Nephron progenitor cell (in vitro differentiated cells): Measurements from ENCODE around the gene MTM1.

Experiments
- DNase-seq: peaks from one replicate; pipeline ENCODE4 v3.0.0; 2021
- H3K27ac Mint-ChIP-seq: 2 replicates; pipeline ENCODE4 v1.8.0; 2021; ENCODE audit warnings: mild to moderate bottlenecking, moderate library complexity, mixed read lengths
- H3K27me3 Mint-ChIP-seq: 2 replicates; pipeline ENCODE4 v1.8.0; 2021; ENCODE audit warnings: mild to moderate bottlenecking, low read depth, mixed read lengths; ENCODE audit not compliant: poor library complexity
- H3K36me3 Mint-ChIP-seq: 2 replicates; pipeline ENCODE4 v1.8.0; 2021; ENCODE audit warnings: low read depth, mixed read lengths
- H3K4me1 Mint-ChIP-seq: 2 replicates; pipeline ENCODE4 v1.8.0; 2021; ENCODE audit warnings: mixed read lengths
- H3K4me3 Mint-ChIP-seq: 2 replicates; pipeline ENCODE4 v1.8.0; 2021; ENCODE audit warnings: mild to moderate bottlenecking, moderate library complexity, mixed read lengths
- H3K9me3 Mint-ChIP-seq: 2 replicates; pipeline ENCODE4 v1.8.0; 2021; ENCODE audit warnings: mild to moderate bottlenecking, moderate library complexity, mixed read lengths
- CTCF ChIP-seq: fragments of 200-600 bp; sonication (generic); IDR thresholded peaks from 2 replicates; pipeline ENCODE4 v1.5.0; 2021; ENCODE audit warnings: antibody characterized with exemption

MTM1 gene

GRCh38 chrX:150694738-150695410 lies 126.5 kb downstream of the MTM1 start:
- Mint-ChIP-seq H3K4me1 (peaks cover 19% of the 10 kb centered on the region), H3K4me3 (peak overlapping the region; percentile 22), H3K27me3 (no peaks in the 10 kb centered on the region), H3K36me3 (peaks cover 15% of the 10 kb centered on the region), H3K9me3 (peaks cover 50% of the 10 kb centered on the region), H3K27ac (no peak overlapping the region)
- TF ChIP-seq CTCF: no peak
- DNase-seq: no peak

GRCh38 chrX:150696331-150696730 lies 127.9 kb downstream of the MTM1 start:
- no peaks in the 10 kb centered on the region for H3K27me3 Mint-ChIP-seq
- peaks cover 10% of the 10 kb centered on the region for H3K36me3 Mint-ChIP-seq
- peaks cover 19% of the 10 kb centered on the region for H3K4me1 Mint-ChIP-seq
- no peak overlapping the region for H3K4me3 Mint-ChIP-seq
- H3K27ac Mint-ChIP-seq: no peak overlapping the region
- no peak for TF ChIP-seq CTCF
- H3K9me3 Mint-ChIP-seq: peaks cover 39% of the 10 kb centered on the region
- DNase-seq: no peak

GRCh38 chrX:150696866-150697265 lies 128.4 kb downstream of the MTM1 start:
- no peaks in the 10 kb centered on the region for H3K27me3 Mint-ChIP-seq
- no peak overlapping the region for H3K27ac Mint-ChIP-seq
- no peak for DNase-seq
- peaks cover 18% of the 10 kb centered on the region for H3K4me1 Mint-ChIP-seq
- H3K36me3 Mint-ChIP-seq: peaks cover 7% of the 10 kb centered on the region
- no peak for TF ChIP-seq CTCF
- H3K9me3 Mint-ChIP-seq: peaks cover 34% of the 10 kb centered on the region
- H3K4me3 Mint-ChIP-seq: no peak overlapping the region

GRCh38 chrX:150697641-150698040 lies 129.2 kb downstream of the MTM1 start:
- DNase-seq: no peak
- Mint-ChIP-seq H3K27me3 (no peaks in the 10 kb centered on the region), H3K27ac (no peak overlapping the region), H3K36me3 (peaks cover 7% of the 10 kb centered on the region), H3K4me1 (peaks cover 11% of the 10 kb centered on the region), H3K9me3 (peaks cover 26% of the 10 kb centered on the region), H3K4me3 (no peak overlapping the region)
- no peak for TF ChIP-seq CTCF

- peaks cover 17% of the 10 kb centered on the region for H3K36me3 Mint-ChIP-seq
- H3K4me3 Mint-ChIP-seq: no peak overlapping the region
- H3K27me3 Mint-ChIP-seq: no peaks in the 10 kb centered on the region
Measured at GRCh38 chrX:150698981-150699380, 130.6 kb downstream of the MTM1 start.

More at GRCh38 chrX:150698981-150699380, 130.6 kb downstream of the MTM1 start:
- no peak overlapping the region for H3K27ac Mint-ChIP-seq
- DNase-seq: no peak
- peaks cover 9% of the 10 kb centered on the region for H3K4me1 Mint-ChIP-seq
- TF ChIP-seq CTCF: no peak
- peaks cover 24% of the 10 kb centered on the region for H3K9me3 Mint-ChIP-seq
